NCI-H524 (cell line): ENCODE data around the gene EML1.

Source experiments
- DNase-seq, 2 experiments: peaks; one replicate each; lab custom pipeline; 2025; lab: John Stamatoyannopoulos, UW

EML1 gene, protein sequence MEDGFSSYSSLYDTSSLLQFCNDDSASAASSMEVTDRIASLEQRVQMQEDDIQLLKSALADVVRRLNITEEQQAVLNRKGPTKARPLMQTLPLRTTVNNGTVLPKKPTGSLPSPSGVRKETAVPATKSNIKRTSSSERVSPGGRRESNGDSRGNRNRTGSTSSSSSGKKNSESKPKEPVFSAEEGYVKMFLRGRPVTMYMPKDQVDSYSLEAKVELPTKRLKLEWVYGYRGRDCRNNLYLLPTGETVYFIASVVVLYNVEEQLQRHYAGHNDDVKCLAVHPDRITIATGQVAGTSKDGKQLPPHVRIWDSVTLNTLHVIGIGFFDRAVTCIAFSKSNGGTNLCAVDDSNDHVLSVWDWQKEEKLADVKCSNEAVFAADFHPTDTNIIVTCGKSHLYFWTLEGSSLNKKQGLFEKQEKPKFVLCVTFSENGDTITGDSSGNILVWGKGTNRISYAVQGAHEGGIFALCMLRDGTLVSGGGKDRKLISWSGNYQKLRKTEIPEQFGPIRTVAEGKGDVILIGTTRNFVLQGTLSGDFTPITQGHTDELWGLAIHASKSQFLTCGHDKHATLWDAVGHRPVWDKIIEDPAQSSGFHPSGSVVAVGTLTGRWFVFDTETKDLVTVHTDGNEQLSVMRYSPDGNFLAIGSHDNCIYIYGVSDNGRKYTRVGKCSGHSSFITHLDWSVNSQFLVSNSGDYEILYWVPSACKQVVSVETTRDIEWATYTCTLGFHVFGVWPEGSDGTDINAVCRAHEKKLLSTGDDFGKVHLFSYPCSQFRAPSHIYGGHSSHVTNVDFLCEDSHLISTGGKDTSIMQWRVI

DNA sequence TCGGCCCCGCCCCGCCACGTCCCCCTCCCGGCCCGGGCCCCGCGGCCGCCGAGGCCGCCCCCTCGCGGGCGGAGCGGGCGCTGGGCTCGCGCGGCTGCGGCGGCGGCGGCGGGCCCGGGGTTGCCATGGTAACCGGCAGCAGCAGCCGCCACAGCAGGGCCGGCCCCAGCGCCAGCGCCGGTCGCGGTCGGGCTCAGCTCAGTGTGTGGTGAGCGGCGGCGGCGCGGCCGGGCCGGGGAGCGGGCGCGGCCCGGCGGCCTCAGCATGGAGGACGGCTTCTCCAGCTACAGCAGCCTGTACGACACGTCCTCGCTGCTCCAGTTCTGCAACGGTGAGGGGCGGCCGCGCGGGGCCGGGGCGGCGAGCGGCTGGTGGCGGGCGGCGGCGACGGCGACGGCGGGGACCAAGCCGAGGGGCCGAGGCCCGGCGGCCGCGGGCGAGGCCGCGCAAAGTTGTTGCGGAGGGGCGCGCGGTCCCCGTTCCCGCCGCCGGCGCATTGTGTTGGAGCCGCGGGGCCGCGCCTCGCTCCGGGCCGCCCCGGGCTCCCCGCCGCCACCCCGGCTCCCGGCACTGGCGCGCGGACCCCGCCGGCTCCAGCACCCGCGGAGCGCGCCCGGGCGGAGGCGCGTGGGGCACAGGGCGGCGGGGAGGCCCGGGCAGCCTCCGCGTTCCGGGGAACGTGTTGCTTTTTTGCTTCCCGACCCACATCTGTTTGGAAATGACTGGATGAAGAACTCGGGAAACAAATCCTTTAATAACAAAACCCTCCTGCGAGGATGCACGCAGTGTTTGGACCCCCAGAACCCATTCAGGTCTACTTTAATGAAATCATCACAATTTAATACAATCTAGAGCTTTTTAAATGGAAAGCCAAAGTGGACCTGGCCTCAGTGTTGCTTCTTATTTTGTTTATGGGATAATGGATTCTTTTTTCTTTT is at the start of gene EML1:
TSS of gene EML1 (plus strand) at position 201 of the 938 bp plus-strand sequence. CDS start at position 265, 64 bp downstream.
- peak; percentile 70 to 91 for DNase-seq

DNA sequence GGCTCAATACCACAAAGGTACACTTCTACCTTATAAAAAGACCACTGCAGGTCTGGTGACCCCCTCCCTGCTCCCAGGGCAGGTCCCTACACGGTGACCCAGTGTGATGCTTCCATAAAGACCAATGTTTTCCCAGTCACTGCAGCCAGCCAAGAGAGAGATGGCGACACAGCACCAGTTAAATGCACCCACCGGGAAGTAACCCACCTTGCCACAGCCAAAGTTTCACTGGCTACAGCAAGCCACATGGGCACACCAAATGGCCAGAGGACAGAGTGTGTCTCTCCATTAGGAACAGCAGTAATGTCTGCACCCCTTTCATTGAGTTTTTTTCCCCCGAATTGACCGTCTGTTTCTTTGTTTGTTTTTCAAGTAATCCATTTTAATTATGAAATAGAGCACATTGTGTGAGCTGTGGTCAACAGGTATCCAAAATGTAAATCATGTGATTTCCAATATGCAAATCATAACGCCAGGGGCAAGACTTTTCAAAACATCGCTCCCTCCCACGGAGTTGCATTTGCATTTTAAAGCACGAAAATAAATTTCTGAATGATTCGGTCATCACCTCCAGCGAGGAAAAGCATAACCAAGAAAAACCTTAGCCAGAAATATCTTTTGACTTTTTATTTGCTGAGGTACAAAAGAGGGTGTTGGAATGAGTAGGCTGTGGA is 48.9 kb upstream of the EML1 start:
- peak; percentile 20 to 70 for DNase-seq

DNA sequence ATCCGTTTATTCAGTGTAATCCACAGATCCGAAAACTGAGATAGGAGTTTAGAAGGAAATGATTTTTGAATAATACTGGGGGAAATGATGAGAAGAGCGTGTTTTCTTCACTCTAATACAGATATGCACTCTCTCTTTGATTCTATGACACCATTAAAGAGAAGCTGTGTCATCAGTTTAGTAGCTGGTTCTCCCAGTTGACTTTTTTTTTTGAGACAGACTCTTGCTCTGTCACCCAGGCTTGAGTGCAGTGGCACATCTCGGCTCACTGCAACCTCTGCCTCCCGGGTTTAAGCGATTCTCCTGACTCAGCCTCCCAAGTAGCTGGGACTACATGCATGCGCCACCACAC is 48.4 kb upstream of the EML1 start:
- DNase-seq = no peak

DNA sequence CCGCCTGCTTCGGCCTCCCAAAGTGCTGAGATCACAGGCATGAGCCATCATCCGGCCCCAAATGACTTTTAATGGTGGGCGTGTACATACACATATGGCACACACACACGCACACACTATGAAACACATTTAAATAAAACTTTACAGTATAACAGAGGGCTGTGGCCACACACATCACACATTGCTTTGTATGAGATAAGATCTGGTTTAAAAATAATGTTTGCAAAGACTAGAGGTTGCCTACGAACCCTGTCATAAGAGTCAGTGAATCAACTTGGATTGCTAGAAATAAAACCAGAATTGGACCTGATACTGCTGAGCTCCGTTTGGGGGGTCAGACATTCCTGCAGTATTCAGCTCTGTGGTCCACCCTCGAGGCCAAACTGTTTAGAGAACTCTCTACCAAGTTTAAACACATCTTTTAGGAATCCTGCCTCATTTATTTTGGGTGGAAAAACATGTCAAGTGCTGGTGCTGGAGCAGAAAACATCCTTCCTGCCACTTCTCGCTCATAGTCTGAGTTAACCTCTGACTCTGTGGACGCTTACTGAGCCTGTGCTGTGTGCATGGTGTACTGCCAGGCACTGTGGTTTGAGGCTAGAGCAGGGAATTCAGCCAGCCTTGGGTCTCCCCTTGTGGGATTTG is 47.8 kb upstream of the EML1 start:
- DNase-seq = no peak

DNA sequence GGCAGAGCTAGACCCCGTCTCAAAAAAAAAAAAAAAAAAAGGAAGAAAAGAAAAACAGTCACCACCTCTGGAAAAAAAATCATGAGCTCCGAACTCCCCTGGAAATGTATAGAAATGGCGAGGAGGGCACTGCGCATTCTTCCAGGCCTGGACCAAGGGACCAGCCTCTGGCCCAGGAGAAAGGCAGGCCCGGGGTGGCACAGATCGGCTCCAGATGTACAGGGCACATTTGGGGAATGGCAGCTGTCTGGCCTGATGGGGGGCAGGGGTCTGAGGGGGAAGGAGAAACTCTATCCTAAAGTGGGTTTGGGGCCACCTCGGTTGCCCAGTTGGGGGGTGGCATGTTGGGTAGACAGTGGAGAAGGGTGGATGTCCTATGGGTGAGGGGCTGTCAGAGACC is 46.0 kb upstream of the EML1 start:
- DNase-seq = no peak

DNA sequence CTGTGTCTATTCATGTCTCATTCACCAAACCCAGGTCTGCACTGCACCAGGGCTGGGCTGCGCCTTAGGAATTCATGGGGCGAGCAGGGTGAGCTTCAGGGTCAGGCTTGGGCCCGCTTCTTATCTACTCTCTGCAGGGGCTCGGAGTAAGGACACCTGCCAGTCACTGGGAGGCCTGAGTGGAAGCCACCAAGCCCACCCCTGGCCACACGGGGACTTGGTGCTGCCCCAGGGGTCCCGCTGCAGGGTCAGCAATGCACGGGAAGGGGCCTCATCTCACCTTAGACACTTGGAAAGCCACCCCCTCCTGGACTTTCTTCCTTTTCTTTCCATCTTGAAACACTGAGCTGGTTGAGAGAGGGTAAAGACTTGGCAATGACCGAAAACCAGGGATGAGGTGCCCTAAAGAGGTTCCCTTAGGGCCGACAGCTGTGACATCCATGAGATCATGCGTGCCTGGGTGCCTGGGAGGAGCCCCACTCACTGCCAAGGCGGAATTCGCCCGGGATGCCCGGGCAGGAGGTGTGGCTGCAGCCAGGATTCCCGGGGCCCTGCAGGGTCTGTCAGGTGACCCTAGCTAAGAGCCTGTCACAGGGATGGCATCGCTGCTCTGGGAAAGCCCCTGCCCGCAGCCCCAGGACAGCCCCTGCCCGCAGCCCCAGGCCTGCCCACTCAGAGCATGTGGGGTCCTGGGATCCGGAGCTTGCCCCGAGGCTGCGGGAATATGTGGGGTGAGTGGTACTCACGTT is 45.5 kb upstream of the EML1 start:
- no peak for DNase-seq

DNA sequence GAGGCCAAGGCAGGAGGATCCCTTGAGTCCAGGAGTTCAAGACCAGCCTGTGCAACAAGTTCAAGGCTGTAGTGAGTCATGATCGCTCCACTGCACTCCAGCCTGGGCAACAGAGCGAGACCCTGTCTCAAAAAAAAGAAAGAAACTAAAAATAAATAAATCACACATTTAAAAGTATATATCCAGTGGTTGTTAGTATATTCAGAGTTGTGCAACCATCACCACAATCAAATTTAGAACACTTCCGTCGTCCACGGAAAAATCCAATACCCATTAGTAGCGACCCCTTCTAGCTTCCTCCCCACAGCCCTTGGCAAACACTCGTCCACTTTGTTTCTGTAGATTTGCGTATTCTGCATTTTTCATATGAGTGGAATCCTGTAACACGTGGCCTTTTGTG is 44.7 kb upstream of the EML1 start:
- DNase-seq = no peak

DNA sequence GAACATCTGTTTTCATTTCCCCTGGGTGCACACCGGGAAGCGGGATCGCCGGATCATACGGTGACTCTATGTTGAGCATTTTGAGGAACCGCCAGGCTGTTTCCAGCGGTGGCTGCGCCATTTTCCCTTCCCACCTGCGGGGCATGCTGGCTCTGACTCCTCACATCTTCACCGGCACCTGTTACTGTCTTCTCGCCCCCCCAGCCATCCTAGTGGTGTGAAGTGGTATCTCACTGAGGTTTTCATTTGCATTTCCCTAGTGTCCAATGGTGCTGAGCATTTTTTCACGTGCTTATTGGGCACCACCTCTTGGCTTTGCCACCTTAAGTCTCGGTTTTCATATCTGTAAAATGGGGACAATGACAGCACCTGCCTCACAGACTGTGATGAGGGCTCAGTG is 44.1 kb upstream of the EML1 start:
- peak in 1 of 2 experiments; percentile 32 for DNase-seq

DNA sequence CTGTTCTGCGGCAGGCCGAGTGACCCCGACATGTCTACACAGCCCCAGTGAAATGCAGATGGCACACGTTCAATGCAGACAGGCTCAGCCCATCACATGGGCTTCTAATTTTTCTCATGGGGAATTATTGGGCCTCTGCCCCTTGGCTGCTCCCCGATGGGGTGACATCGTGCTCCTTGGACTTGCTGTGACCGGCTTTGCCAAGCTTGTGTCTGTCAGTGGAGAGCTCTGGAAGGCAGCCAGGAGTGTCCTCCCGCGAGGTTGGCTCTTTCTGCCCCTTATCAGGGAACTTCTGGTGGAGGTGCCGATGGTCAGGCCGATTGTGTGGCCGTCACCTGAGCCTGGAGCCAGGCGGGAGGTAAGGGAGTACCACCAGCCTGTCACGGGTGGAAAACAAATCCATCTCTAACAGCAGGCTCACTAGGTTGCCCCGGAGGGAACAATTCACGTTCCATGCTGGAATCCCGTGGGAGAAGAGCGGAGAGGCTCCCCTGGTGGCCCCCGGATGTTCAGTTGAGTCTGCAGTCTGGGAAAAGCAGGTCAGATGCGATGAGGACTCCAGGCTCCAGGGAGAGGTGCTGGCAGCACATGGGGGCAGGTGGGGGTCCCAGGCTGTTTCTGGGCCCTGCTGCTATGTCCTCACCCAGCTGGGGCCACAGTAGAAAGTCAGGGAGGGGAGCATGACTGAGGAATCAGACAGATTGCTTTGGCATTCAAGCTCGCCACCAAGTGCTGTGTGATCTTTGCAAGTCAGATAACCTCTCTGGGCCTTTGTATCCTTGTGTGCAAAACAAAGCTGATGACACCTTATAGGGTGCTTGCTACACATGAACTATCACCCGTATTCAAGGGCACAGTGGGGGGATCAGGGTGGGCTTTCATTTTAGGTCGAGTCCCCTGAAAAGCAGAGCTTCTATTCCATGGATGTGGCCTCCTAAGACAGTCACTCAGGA is 43.2 kb upstream of the EML1 start:
- DNase-seq = no peak

DNA sequence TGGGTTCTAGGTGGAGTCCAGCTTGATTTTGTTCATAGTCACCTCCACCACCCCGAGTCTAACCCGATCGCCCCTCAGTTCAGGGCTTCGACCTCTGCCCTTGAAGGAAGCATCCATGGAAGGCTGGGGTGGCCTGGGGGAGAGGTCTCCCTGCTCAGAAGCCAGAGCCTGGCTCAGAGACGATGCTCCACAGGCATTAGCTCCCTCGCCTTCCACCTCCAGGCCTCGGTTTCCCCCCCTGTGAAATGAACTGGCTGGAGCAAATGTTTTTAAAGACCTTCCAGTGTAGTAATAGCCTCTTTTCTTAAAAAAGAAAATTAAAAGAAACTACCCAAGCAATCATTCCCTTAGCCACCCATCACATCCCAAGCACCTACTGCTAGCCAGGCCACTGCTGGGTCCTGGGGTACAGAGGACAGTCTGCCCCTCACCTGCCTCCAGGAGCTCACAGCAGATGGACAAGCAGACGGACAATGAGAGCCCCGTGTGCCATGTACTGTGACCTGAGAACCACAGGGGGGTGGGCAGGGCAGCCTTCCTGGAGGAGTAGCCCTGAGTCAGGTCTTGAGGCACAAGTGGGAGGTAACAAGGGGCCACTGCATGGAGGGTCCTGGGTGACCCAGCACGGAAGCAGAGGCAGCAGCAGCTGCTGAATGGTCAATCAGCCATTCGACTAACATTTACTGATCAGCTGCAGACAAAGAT is 42.3 kb upstream of the EML1 start:
- no peak for DNase-seq

DNA sequence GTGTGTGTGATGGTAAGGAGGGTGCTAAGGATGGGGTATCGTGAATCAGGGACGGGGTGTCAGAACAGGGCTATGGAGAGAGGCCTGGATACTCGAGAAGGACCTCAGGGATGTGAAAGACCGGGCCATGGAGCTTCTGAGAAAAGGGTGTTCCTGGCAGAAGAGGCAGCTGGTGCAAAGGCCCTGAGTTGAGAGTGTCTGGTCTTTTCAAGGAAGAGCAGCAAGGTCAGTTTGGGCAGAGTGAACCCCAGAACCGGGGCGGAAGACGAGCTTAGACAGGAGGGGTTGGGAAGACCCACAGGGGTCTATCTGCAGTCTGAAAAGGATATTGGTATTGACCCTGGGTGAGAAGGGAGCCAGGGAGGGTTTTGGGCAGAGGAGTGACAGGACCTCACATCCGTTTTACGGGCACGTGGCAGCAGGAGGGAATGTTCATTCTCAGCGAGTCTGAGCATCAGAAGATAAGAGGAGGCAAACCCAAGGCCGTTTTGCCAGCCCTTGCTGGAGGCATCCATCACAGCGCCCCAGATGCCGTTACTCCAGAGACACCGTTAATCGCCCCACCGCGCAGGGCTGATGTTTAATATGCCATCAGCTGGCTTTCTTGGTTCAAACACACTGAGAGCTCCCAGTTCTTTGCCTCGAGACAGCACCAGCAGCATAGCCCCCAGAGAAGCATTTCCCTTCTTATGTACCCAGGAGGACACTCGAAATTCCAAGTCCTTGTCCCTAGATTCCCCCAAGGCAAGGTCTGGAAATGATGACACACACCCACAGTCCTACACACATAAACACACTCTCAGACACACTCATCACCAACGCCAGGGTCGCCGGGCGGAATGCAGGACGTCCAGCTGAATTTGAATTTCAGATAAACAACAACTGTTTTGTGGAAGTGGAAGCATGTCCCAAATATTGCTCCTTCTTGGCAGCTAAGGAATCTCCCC is 41.4 kb upstream of the EML1 start:
- no peak for DNase-seq

DNA sequence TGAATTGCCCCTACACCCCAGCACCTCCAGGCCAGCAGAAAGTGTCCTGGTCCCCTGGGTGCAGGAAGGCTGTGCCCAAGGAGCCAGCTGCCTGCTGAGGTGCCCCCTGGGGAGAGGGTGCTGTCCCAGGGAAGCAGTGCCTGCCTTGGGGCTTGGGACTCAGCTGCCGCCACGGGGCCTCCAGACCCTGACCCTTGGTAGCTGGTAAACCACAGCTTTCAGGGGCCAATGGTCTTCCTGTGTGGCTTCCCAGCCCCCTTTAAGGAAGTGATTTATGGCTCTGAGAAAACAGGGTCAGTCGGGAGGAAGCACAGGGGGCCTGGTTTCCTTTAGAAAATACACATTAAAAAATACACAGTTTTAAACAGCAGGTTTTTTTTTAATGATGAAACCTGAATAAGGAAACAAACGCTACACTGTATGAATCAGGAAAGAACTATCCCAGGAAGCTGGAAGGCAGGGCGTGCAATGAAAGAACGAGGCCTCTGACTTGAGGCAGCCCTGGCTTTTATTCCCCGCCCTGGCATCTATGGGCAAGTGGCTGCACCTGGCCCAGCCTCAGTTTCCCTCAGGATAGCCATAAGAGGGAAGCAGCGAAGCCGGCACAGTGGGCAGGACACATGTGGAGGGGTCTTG is 40.6 kb upstream of the EML1 start:
- DNase-seq = no peak

DNA sequence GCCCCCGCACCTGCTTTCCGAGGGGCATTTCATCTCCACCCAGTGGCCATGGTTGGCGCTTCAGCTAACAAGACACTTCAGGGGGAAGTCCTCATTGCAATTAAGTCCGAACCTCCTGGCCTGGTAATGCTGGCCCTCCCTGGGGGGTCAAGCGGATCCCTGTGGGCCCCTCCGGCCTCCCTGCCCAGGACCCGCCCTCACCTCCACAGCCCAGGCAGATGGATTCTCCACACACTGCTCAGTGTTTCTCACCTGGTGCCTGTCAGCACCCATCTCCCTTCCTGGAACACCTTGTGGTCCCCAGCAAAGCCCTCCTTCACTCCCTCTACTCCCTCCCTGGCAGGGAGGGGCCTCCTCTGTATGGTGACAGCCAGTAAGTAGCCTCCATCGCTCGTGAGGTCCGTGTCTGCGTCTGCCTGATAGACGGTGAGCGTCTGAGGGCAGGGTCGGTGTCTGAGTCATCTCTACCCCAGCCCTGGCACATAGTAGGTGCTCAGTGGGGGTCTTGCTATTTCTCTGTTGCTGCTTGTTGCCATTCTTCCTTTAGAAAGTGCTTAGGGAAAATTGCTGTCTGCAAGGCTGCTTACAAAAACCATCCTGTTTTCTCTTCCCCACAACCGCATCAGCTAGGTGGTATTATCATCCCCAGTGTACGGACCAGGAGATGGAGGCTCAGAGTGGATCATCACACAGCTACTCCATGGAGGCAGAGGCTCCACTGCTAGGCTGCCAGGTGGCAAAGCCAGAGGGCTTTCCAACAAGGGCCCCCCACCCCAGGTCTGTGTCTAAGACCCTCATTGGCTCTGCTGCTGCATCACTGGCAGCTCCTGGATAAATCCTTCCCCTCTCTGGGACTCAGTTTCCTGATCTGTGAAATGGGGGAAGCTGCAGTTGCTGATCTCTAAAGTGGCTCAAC is 39.7 kb upstream of the EML1 start:
- peak in 1 of 2 experiments; percentile 32 for DNase-seq

DNA sequence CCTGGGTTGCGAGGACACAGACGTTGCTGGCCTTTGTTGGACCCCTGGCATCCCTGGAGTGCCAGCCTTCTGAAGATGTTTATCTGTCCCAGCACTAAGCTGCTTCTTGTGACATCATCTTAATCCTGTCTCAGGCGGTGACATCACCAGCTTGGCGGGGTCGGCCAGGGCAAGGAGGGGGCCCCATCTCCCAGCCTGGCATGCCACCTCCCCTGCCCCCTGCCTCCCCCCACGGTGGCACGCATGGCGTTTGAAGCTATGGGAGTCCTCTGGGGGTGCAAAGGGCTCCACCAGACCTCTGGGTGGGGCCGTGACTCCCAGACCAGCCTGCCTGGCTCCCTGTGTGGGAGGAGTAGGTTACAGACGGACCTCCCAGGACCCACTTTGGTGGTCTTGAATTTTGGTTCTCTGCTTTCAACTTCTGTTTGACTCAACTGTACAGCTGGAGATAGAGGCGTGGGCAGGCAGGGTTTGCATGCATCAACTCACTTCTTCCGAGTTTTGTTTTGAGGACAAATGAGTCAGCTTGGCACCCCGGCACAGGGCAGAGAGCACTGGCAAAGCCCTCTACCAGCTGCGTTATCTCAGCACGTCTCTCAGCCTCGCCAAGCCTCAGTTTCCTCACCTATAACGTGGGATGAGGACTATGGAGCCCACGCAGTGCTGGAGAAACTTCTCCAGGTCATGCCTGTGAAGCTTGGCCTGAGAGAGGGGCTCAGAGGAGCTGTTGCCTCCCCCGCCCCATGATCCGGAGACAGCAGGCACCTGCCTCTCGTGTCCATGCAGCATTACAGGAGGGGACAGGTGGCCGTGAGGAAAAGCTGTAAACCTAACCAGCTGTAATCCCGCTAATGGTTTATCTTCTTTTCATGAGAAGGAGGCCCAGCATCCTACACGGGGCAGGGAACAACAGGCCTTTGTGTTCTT is 38.8 kb upstream of the EML1 start:
- DNase-seq = peak; percentile 90 to 94

DNA sequence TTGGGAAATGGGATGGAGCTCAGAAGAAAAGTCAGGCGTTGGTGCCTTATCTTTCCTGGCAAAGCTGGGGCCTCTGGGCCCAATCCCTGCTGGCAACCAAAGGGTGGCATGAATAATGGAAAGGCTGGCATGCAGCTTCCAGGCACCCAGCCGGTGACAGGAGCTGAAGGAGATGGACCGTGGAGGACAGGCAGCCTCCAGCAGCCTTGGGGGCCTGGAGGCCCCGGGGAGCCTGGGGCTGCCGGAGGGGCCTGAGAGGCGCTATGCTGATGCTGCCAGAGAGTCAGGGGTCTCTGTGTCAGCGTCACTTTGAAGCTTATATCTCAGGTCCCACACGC is 38.2 kb upstream of the EML1 start:
- no peak for DNase-seq
